NCI-H226 (cell line): ENCODE data around the gene PLEKHG2.

Source experiments
- DNase-seq: peaks from one replicate; pipeline ENCODE4 v3.0.0-alpha.2; 2015

The PLEKHG2 gene

GRCh38 chr19:39407660-39408391 is 4.6 kb upstream of the PLEKHG2 start:
- no peak for DNase-seq

- no peak for DNase-seq
These were observed 3.9 kb upstream of the PLEKHG2 start for GRCh38 chr19:39408392-39409207.

- peak; percentile 53 for DNase-seq
These were observed 3.1 kb upstream of the PLEKHG2 start for GRCh38 chr19:39409208-39410016.

GRCh38 chr19:39410017-39410830 is 2.2 kb upstream of the PLEKHG2 start:
- DNase-seq: no peak

GRCh38 chr19:39410831-39411080 is 1.7 kb upstream of the PLEKHG2 start:
- DNase-seq: no peak

GRCh38 chr19:39411081-39411831 is 1.2 kb upstream of the PLEKHG2 start:
- no peak for DNase-seq

GRCh38 chr19:39411832-39412099 is 703 bp upstream of the PLEKHG2 start:
- DNase-seq: peak; percentile 66

- no peak for DNase-seq
These were observed 400 bp downstream of the PLEKHG2 start for GRCh38 chr19:39412867-39413271.

- DNase-seq: no peak
These were observed 922 bp downstream of the PLEKHG2 start for GRCh38 chr19:39413272-39413910.

- no peak for DNase-seq
These were observed 1.6 kb downstream of the PLEKHG2 start for GRCh38 chr19:39413911-39414608.

- DNase-seq: no peak
These were observed 2.9 kb downstream of the PLEKHG2 start for GRCh38 chr19:39415111-39416046.

GRCh38 chr19:39416152-39417120 is 4.0 kb downstream of the PLEKHG2 start:
- no peak for DNase-seq

- DNase-seq: no peak
These were observed 5.2 kb downstream of the PLEKHG2 start for GRCh38 chr19:39417463-39418181.

- DNase-seq: no peak
These were observed 6.5 kb downstream of the PLEKHG2 start for GRCh38 chr19:39419003-39419402.

- no peak for DNase-seq
These were observed 8.3 kb downstream of the PLEKHG2 start for GRCh38 chr19:39420769-39421168.

GRCh38 chr19:39422020-39422419 is 9.6 kb downstream of the PLEKHG2 start:
- no peak for DNase-seq

- DNase-seq: no peak
These were observed 11.0 kb downstream of the PLEKHG2 start for GRCh38 chr19:39423258-39424086.
